GM19351 (cell line): ENCODE measurements around the gene WDR45.
"Not testable (repeated sequence)": the region's sequence is repeated elsewhere in the genome, so short reads cannot be mapped to it uniquely, and the experiment has no call there.

Experiments used
- ATAC-seq: cut with Tn5 transposase; IDR thresholded peaks from one replicate; pipeline ENCODE4 v1.9.1; 2021; ENCODE audit warnings: mild to moderate bottlenecking, moderate library complexity; ENCODE audit not compliant: unreplicated experiment

Gene WDR45

GRCh38 chrX:49079489-49080428, at the start of gene WDR45:
WDR45 (minus strand) TSS chrX:49079887; CDS start chrX:49078095, 1,792 bp downstream.
- ATAC-seq = peak; percentile 83

- ATAC-seq = no peak
These were observed 49.7 kb upstream of the WDR45 start for GRCh38 chrX:49129427-49129826.

- ATAC-seq = not testable (repeated sequence)
These were observed 48.1 kb upstream of the WDR45 start for GRCh38 chrX:49127742-49128258.

- no peak for ATAC-seq
These were observed 42.8 kb upstream of the WDR45 start for GRCh38 chrX:49122499-49122898.

- no peak for ATAC-seq
These were observed 40.4 kb upstream of the WDR45 start for GRCh38 chrX:49120091-49120490.

GRCh38 chrX:49117581-49117980, 37.9 kb upstream of the WDR45 start:
- no peak for ATAC-seq

- no peak for ATAC-seq
These were observed 37.0 kb upstream of the WDR45 start for GRCh38 chrX:49116716-49117115.

- no peak for ATAC-seq
These were observed 36.4 kb upstream of the WDR45 start for GRCh38 chrX:49116076-49116475.

GRCh38 chrX:49111791-49112190, 32.1 kb upstream of the WDR45 start:
- ATAC-seq = no peak

- ATAC-seq = no peak
These were observed 30.7 kb upstream of the WDR45 start for GRCh38 chrX:49110417-49110816.

- ATAC-seq = no peak
These were observed 29.0 kb upstream of the WDR45 start for GRCh38 chrX:49108641-49109040.

- no peak for ATAC-seq
These were observed 27.2 kb upstream of the WDR45 start for GRCh38 chrX:49106930-49107329.

GRCh38 chrX:49106296-49106695, 26.6 kb upstream of the WDR45 start:
- no peak for ATAC-seq

- ATAC-seq = no peak
These were observed 23.9 kb upstream of the WDR45 start for GRCh38 chrX:49103637-49104036.

- ATAC-seq = no peak
These were observed 22.5 kb upstream of the WDR45 start for GRCh38 chrX:49102190-49102589.

- ATAC-seq = no peak
These were observed 21.9 kb upstream of the WDR45 start for GRCh38 chrX:49101629-49101984.

GRCh38 chrX:49100704-49101628, 21.3 kb upstream of the WDR45 start:
- peak; percentile 93 for ATAC-seq

GRCh38 chrX:49096419-49096818, 16.7 kb upstream of the WDR45 start:
- ATAC-seq = no peak

GRCh38 chrX:49089553-49089952, 9.9 kb upstream of the WDR45 start:
- ATAC-seq = no peak

- ATAC-seq = no peak
These were observed 2.7 kb upstream of the WDR45 start for GRCh38 chrX:49082271-49082871.

- ATAC-seq = no peak
These were observed 1.7 kb downstream of the WDR45 start for GRCh38 chrX:49077941-49078340.
